Measurements from ENCODE around the gene NIPSNAP2. TPM values are rescaled to one million over a fixed set of nuclear protein-coding genes. Genes with fewer than 3 reads are reported as not detected.
"Not testable (repeated sequence)": the region's sequence is repeated elsewhere in the genome, so short reads cannot be mapped to it uniquely, and the experiment has no call there.

The NIPSNAP2 gene
- total RNA-seq, 1 donor: 55.0 TPM

- peak; percentile 80 for DNase-seq (ENCODE audit: low read depth)
- peak within 1 kb of the TSS; percentile 98 for H3K4me3 ChIP-seq (ENCODE audit: low read depth, low read length)
- no peak for TF ChIP-seq CTCF (IDR thresholded peaks at IDR 0.05; ENCODE audit: insufficient read depth, low read length)
These were observed 12.6 kb upstream of the NIPSNAP2 start, which contains the start of gene MRPS17 for GRCh38 chr7:55951637-55952351. MRPS17 (plus strand) TSS chr7:55951877; CDS start chr7:55953196, 1,319 bp downstream.

GRCh38 chr7:55952352-55952671, 12.1 kb upstream of the NIPSNAP2 start:
- DNase-seq (ENCODE audit: low read depth): not testable (repeated sequence)
- peak overlapping the region; percentile 98 for H3K4me3 ChIP-seq (ENCODE audit: low read depth, low read length)

- no peak for DNase-seq (ENCODE audit: low read depth)
- no peak overlapping the region for H3K4me3 ChIP-seq (ENCODE audit: low read depth, low read length)
- no peak for TF ChIP-seq CTCF (IDR thresholded peaks at IDR 0.05; ENCODE audit: insufficient read depth, low read length)
These were observed 10.5 kb upstream of the NIPSNAP2 start for GRCh38 chr7:55953707-55954475.

GRCh38 chr7:55957190-55957589, 7.2 kb upstream of the NIPSNAP2 start:
- H3K4me3 ChIP-seq (ENCODE audit: low read depth, low read length): no peak overlapping the region
- TF ChIP-seq CTCF (IDR thresholded peaks at IDR 0.05; ENCODE audit: insufficient read depth, low read length): no peak
- no peak for DNase-seq (ENCODE audit: low read depth)

GRCh38 chr7:55962014-55962413, 2.4 kb upstream of the NIPSNAP2 start:
- no peak overlapping the region for H3K4me3 ChIP-seq (ENCODE audit: low read depth, low read length)
- TF ChIP-seq CTCF (IDR thresholded peaks at IDR 0.05; ENCODE audit: insufficient read depth, low read length): no peak
- no peak for DNase-seq (ENCODE audit: low read depth)

GRCh38 chr7:55963584-55964168, 709 bp upstream of the NIPSNAP2 start:
- no peak for TF ChIP-seq CTCF (IDR thresholded peaks at IDR 0.05; ENCODE audit: insufficient read depth, low read length)
- DNase-seq (ENCODE audit: low read depth): no peak
- H3K4me3 ChIP-seq (ENCODE audit: low read depth, low read length): peak overlapping the region; percentile 73

GRCh38 chr7:55965100-55965470, 700 bp downstream of the NIPSNAP2 start:
- DNase-seq (ENCODE audit: low read depth): peak; percentile 60

More at GRCh38 chr7:55965100-55965470, 700 bp downstream of the NIPSNAP2 start:
- TF ChIP-seq CTCF (IDR thresholded peaks at IDR 0.05; ENCODE audit: insufficient read depth, low read length): no peak
- H3K4me3 ChIP-seq (ENCODE audit: low read depth, low read length): peak overlapping the region; percentile 75

All from fibroblast of the aortic adventitia (primary cell).